ENCODE measurements around the gene GGT5.

DNA sequence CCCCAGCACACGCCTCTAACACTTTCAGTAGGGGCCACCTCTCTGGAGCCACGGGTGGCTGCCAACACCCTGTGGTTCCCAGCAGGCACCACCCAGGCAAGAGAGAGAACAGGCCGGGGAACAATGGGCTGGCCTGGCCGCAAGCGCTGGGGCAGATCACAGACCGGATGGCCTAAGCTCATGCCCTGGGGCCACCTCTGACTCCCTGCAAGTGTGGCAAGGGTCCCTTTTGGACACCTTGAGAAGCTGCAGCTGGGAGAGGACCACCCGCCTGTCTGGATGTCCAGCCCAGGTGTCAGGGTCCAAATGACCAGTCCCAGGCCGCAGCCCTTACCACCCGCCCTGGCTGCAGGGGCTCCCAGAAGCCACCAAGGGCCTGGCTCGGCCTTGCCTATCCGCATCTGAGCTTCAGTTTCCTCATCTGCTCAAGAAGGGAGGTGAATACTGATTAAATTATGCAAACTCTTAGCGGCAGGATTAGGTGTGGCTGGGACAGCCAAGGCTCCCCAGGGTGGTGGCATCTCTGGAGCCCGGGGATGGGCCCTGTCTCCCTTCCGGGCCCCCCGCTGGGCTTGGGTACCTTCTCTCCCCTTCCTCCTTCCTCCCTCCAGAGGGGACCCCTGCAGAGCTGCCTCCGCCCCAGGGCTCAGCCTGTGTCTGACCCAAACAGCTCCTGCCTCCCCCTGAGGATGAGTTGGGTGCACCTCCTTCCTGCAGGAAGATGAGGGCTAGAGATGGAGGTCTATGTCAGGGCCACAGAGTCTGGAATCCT is 64.4 kb downstream of the GGT5 start:
- no peak for TF ChIP-seq AFF4 (CRISPR knock-in tag; IDR thresholded peaks at IDR 0.05; ENCODE audit: borderline replicate concordance)
- no peak for TF ChIP-seq SP1 (CRISPR knock-in tag; conservative IDR thresholded peaks at IDR 0.05)
- TF ChIP-seq CTCF (IDR thresholded peaks at IDR 0.05), result no peak
- TF ChIP-seq, protein P1, sequence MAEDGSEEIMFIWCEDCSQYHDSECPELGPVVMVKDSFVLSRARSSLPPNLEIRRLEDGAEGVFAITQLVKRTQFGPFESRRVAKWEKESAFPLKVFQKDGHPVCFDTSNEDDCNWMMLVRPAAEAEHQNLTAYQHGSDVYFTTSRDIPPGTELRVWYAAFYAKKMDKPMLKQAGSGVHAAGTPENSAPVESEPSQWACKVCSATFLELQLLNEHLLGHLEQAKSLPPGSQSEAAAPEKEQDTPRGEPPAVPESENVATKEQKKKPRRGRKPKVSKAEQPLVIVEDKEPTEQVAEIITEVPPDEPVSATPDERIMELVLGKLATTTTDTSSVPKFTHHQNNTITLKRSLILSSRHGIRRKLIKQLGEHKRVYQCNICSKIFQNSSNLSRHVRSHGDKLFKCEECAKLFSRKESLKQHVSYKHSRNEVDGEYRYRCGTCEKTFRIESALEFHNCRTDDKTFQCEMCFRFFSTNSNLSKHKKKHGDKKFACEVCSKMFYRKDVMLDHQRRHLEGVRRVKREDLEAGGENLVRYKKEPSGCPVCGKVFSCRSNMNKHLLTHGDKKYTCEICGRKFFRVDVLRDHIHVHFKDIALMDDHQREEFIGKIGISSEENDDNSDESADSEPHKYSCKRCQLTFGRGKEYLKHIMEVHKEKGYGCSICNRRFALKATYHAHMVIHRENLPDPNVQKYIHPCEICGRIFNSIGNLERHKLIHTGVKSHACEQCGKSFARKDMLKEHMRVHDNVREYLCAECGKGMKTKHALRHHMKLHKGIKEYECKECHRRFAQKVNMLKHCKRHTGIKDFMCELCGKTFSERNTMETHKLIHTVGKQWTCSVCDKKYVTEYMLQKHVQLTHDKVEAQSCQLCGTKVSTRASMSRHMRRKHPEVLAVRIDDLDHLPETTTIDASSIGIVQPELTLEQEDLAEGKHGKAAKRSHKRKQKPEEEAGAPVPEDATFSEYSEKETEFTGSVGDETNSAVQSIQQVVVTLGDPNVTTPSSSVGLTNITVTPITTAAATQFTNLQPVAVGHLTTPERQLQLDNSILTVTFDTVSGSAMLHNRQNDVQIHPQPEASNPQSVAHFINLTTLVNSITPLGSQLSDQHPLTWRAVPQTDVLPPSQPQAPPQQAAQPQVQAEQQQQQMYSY (CRISPR knock-in tag; IDR thresholded peaks at IDR 0.05), result no peak
- no peak for TF ChIP-seq TEAD1 (CRISPR knock-in tag; IDR thresholded peaks at IDR 0.05)
- no peak for TF ChIP-seq ATF1 (CRISPR knock-in tag; IDR thresholded peaks at IDR 0.05)
- TF ChIP-seq, protein P2, sequence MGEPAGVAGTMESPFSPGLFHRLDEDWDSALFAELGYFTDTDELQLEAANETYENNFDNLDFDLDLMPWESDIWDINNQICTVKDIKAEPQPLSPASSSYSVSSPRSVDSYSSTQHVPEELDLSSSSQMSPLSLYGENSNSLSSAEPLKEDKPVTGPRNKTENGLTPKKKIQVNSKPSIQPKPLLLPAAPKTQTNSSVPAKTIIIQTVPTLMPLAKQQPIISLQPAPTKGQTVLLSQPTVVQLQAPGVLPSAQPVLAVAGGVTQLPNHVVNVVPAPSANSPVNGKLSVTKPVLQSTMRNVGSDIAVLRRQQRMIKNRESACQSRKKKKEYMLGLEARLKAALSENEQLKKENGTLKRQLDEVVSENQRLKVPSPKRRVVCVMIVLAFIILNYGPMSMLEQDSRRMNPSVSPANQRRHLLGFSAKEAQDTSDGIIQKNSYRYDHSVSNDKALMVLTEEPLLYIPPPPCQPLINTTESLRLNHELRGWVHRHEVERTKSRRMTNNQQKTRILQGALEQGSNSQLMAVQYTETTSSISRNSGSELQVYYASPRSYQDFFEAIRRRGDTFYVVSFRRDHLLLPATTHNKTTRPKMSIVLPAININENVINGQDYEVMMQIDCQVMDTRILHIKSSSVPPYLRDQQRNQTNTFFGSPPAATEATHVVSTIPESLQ (CRISPR knock-in tag; IDR thresholded peaks at IDR 0.05), result no peak
- TF ChIP-seq ZNF232 (CRISPR knock-in tag; IDR thresholded peaks at IDR 0.05), result no peak
- TF ChIP-seq FOXP1 (CRISPR knock-in tag; IDR thresholded peaks at IDR 0.05; ENCODE audit: borderline replicate concordance), result no peak
- TF ChIP-seq MAX (CRISPR knock-in tag; IDR thresholded peaks at IDR 0.05), result no peak
- no peak for TF ChIP-seq PREB (CRISPR knock-in tag; IDR thresholded peaks at IDR 0.05; ENCODE audit: borderline replicate concordance)

Measured in WTC11 (cell line).